Right lobe of liver (tissue), 6 donors: ENCODE results near the gene EMP1. TPM values are rescaled to one million over a fixed set of nuclear protein-coding genes. Genes with fewer than 3 reads are reported as not detected.
A peak's percentile ranks its signal among the peaks of the same experiment; 100 is the strongest.

Source experiments
- ATAC-seq, 4 donors: fragments of 200-7000 bp; cut with Tn5 transposase; one replicate each; pipeline ENCODE4 v1.9.1; 2020; ENCODE audit warnings: mild to moderate bottlenecking in 4 of 4, moderate library complexity in 4 of 4
- DNase-seq, 3 donors: peaks; one replicate each; pipeline ENCODE4 v3.0.0-alpha.2; 2020
- H3K27ac ChIP-seq, 3 donors: fragments of 200-600 bp; one replicate each; pipeline ENCODE4 v1.8.0; 2022
- H3K27me3 ChIP-seq, 2 donors: fragments of 200-600 bp; one replicate each; pipeline ENCODE4 v1.8.0; 2022
- H3K36me3 ChIP-seq, 4 donors: fragments of 200-600 bp; sonication (generic) in 1 of 4; one replicate each; pipeline versions ENCODE4 v1.5.1 to v1.8.0; 2017 to 2022; ENCODE audit warnings: control low read depth in 1 of 4
- H3K4me1 ChIP-seq, 4 donors: fragments of 200-600 bp; sonication (generic) in 1 of 4; one replicate each; pipeline versions ENCODE4 v1.5.1 to v1.8.0; 2017 to 2022; ENCODE audit warnings: control low read depth in 1 of 4
- H3K4me3 ChIP-seq, 3 donors: fragments of 200-600 bp; one replicate each; pipeline ENCODE4 v1.8.0; 2022
- H3K9me3 ChIP-seq, 4 donors: fragments of 200-600 bp; sonication (generic) in 1 of 4; one replicate each; pipeline versions ENCODE4 v1.5.1 to v1.8.0; 2017 to 2022; ENCODE audit warnings: control low read depth in 1 of 4
- POLR2A ChIP-seq: fragments of 450-650 bp; IDR thresholded peaks from one replicate; pipeline ENCODE4 v1.6.1; 2017; ENCODE audit warnings: antibody characterized with exemption, mild to moderate bottlenecking
- WGBS: methylation state at CpG from one replicate; pipeline ENCODE4 v1.1.6; 2018; ENCODE audit warnings: low coverage, low lambda C conversion rate; ENCODE audit not compliant: insufficient coverage; ENCODE audit errors: missing lambda C conversion rate; 5-methylcytosine and 5-hydroxymethylcytosine counted together
- intact Hi-C, 2 donors: fragments of 100-400 bp; cut with DNase I; formaldehyde crosslinking; loops; one replicate each; pipeline versions ENCODE4 v1.11.2 to v1.14.1; 2022
- long read RNA-seq: library from polyadenylated mRNA; unstranded; transcript quantifications from one replicate; pipeline ENCODE4 v2.0.0, GENCODE V29; 2019
- total RNA-seq, 6 experiments: library from RNA; depleted of rRNA in 2 of 6; stranded (reverse); fragments of >200 nt in 2 of 6; fragmentation: NEBNext Ultra II Directional in 3 of 6; extraction: Animal tissue kit (Norgen Biotek cat#: 25700) in 3 of 6; gene quantifications; one replicate each; pipeline versions ENCODE4 v1.1.0 to v1.2.4, GENCODE V29; 2016 to 2023
- TF ChIP-seq, protein P1 (sequence below), 4 donors: fragments of 200-600 bp in 3 of 4; fragments of 450-650 bp in 1 of 4; IDR thresholded peaks; one replicate each; pipeline versions ENCODE4 v1.5.1 to v1.8.0; 2016 to 2022; ENCODE audit warnings: antibody characterized with exemption in 4 of 4, mild to moderate bottlenecking in 2 of 4
- donor health status: DM: no; HTN: yes; CAD: no.
- donor health status: DM: no; HTN: no; CAD: no.
- donor health status: DM: no; HTN: no; CAD: no.
- donor health status: DM: no; HTN: yes; CAD: no.
- donor health status: DM: no; HTN: yes; CAD: no.

Gene EMP1, protein sequence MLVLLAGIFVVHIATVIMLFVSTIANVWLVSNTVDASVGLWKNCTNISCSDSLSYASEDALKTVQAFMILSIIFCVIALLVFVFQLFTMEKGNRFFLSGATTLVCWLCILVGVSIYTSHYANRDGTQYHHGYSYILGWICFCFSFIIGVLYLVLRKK
- total RNA-seq: 10 to 100 TPM in 4 of 6 experiments, 1 to 10 TPM in 2; 3.1 to 25.0 (median 14.5) TPM
- long read RNA-seq: 0 reads

DNA sequence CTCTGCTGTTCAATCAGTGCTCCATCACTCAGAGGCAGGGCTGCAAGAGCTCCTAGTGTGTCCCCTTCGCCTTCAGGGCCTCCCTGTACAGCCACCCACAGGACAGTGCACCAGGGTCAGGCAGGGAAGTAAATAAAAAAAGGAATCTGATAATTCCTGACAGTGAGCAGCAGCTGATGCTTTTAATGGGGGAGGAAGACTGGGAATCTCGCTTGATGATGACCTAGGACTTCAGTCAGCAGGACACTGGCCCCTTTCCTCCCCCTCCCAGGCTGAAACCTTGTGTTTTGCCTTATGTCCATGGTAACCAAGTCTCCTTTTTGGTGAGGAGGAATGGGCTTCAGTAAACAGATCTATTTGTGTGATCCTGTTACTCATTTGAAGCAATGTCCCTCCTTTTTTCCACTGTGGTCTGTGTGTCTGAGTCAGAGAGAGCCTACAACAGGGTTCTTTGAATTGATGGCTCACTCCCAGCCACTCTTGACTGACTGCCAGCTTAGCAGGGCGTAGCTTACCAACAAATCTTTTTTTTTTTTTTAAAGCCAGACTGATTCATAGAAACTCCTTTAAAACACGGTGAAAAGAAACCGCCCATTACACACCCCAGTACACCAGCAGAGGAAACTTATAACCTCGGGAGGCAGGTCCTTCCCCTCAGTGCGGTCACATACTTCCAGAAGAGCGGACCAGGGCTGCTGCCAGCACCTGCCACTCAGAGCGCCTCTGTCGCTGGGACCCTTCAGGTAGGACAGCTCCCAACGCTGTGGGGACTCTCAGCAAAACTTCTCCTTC lies at the start of gene EMP1:
Gene EMP1, plus strand, starts transcription at position 597 of the 792 bp plus-strand sequence. CDS start 14,785 bp downstream, outside the sequence.
- intact Hi-C loops: no loop called here
- Histone ChIP-seq H3K4me3 (peak within 1 kb of the TSS; percentile 12 to 37 (median 33)), H3K4me1 (peaks cover 0 to 22% (median 6%) of the 10 kb centered on the region in 4 donors), H3K27ac (peak within 1 kb of the TSS; percentile 29 to 72 (median 64)), H3K27me3 (no peaks in the 10 kb centered on the region), H3K9me3 (no peaks in the 10 kb centered on the region), H3K36me3 (no peaks in the 10 kb centered on the region)
- ATAC-seq (peak; percentile 76 to 89 (median 82)), DNase-seq (peak; percentile 79 to 84 (median 80))
- 15% methylated on average over 7 of the region's 11 CpGs for WGBS
- TF ChIP-seq, protein P1, sequence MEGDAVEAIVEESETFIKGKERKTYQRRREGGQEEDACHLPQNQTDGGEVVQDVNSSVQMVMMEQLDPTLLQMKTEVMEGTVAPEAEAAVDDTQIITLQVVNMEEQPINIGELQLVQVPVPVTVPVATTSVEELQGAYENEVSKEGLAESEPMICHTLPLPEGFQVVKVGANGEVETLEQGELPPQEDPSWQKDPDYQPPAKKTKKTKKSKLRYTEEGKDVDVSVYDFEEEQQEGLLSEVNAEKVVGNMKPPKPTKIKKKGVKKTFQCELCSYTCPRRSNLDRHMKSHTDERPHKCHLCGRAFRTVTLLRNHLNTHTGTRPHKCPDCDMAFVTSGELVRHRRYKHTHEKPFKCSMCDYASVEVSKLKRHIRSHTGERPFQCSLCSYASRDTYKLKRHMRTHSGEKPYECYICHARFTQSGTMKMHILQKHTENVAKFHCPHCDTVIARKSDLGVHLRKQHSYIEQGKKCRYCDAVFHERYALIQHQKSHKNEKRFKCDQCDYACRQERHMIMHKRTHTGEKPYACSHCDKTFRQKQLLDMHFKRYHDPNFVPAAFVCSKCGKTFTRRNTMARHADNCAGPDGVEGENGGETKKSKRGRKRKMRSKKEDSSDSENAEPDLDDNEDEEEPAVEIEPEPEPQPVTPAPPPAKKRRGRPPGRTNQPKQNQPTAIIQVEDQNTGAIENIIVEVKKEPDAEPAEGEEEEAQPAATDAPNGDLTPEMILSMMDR (IDR thresholded peaks at IDR 0.05): no peak
- peak; percentile 61 for TF ChIP-seq POLR2A

DNA sequence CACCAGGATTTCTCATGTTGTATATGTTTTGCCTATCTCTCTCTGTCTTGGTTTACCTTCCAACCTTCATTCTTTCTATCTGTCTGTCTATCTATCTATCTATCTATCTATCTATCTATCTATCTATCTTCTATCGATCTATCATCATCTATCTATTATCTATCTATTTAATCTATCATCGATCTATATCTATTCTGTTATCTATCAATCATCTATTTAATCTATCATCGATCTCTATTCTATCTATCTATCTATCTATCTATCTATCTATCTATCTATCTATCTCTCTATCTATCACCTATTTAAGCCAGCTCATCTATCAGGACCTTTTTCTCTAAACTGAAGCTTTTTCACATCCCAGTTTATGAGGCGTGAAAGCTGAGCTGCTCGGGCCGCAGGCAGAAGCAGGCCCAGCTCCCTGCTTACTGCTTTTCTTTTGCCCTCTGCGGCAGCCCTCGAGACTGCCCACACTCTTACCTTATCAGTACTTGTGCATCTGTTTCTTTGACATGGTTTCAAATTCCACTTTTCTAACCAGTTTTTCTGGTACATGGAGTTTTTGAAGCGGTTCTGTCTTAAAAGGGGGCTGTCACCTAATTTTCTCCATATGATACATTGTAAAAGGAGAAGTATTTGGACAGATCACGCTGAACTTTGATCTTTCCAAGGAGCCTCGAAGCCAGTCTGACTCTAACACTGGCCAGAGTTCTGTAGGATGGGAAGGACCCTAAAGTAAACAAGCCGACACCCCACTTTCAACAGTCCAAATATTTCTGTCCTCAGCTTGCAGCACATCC lies 48.6 kb upstream of the EMP1 start:
- TF ChIP-seq, protein P1 (IDR thresholded peaks at IDR 0.05): no peak
- TF ChIP-seq POLR2A: no peak
- Histone ChIP-seq H3K27me3 (no peaks in the 10 kb centered on the region), H3K9me3 (no peaks in the 10 kb centered on the region), H3K36me3 (no peaks in the 10 kb centered on the region), H3K4me3 (no peak overlapping the region), H3K4me1 (peaks cover 0 to 9% (median 0%) of the 10 kb centered on the region in 4 donors), H3K27ac (no peak overlapping the region)
- 63% methylated on average over 12 of the region's 12 CpGs for WGBS
- intact Hi-C loops: no loop called here
- ATAC-seq (no peak), DNase-seq (no peak)

DNA sequence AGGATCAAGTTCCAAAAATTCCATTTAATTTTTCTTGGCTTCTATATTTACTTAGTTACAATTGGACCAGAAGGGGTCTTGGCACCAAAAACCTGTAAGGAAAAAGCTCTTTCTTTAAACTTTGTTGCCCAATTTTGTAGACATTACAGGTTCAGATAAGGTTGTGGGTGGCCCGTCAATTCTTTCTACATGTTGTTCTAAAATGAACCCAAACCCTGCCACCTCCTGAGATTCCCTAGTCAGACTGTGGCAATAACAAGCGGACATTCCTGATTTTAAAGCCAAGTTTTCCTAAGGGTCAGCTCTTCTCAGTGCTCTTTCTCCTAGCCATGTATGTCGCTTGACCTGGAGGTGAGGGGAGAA lies 48.1 kb upstream of the EMP1 start:
- intact Hi-C loops: no loop called here
- Histone ChIP-seq H3K36me3 (no peaks in the 10 kb centered on the region), H3K27ac (no peak overlapping the region), H3K27me3 (no peaks in the 10 kb centered on the region), H3K9me3 (no peaks in the 10 kb centered on the region), H3K4me3 (no peak overlapping the region), H3K4me1 (peaks cover 0 to 9% (median 0%) of the 10 kb centered on the region in 4 donors)
- TF ChIP-seq, protein P1 (IDR thresholded peaks at IDR 0.05): no peak
- no peak for TF ChIP-seq POLR2A
- 56% methylated on average over 2 of the region's 3 CpGs for WGBS
- no peak for ATAC-seq
- no peak for DNase-seq

DNA sequence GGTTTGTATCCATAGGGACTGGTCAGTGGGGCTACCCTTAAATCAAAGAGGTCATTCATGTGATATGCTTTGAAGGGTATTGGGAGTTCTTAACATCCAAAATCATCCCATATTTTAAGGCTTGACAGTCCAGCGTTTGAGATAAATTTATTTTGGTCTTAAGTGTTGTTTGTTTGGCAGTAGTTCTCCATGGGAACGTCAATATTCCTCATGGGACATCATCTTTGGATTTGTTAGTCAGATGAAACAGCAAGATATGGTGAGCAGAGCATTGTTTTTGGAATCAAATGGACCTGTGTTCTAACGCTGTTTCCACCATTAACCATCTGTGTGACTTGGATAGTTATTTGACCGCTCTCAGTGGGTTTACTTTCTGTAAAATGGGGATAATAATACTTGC lies 47.1 kb upstream of the EMP1 start:
- no peak for ATAC-seq
- no peak overlapping the region for H3K4me3 ChIP-seq
- H3K36me3 ChIP-seq: no peaks in the 10 kb centered on the region
- H3K9me3 ChIP-seq: no peaks in the 10 kb centered on the region
- no peaks in the 10 kb centered on the region for H3K27me3 ChIP-seq
- intact Hi-C loops: no loop called here
- 86% methylated on average over 4 of the region's 4 CpGs for WGBS
- no peak overlapping the region for H3K27ac ChIP-seq
- TF ChIP-seq, protein P1 (IDR thresholded peaks at IDR 0.05): no peak
- TF ChIP-seq POLR2A: no peak
- DNase-seq: no peak
- peaks cover 0 to 9% (median 0%) of the 10 kb centered on the region in 4 donors for H3K4me1 ChIP-seq
